WTC11 (cell line): ENCODE measurements around the gene ENPP7. TPM values are rescaled to one million over a fixed set of nuclear protein-coding genes. Genes with fewer than 3 reads are reported as not detected.
A peak's percentile ranks its signal among the peaks of the same experiment; 100 is the strongest.

Experiments
- AFF4 ChIP-seq: sonication (generic); formaldehyde crosslinking; IDR thresholded peaks from 2 replicates; pipeline ENCODE4 v1.8.1; 2023; ENCODE audit warnings: mild to moderate bottlenecking, missing genetic modification reagents, borderline replicate concordance
- ATF2 ChIP-seq: sonication (generic); formaldehyde crosslinking; IDR thresholded peaks from 2 replicates; pipeline ENCODE4 v1.8.1; 2022; ENCODE audit warnings: low read depth, missing genetic modification reagents, borderline replicate concordance
- CREB1 ChIP-seq: sonication (generic); formaldehyde crosslinking; IDR thresholded peaks from 2 replicates; pipeline ENCODE4 v1.8.0; 2023; ENCODE audit warnings: mild to moderate bottlenecking, missing genetic modification reagents
- ELF4 ChIP-seq: sonication (generic); formaldehyde crosslinking; IDR thresholded peaks from 2 replicates; pipeline ENCODE4 v1.8.1; 2022; ENCODE audit warnings: low read depth, mild to moderate bottlenecking, moderate library complexity, missing genetic modification reagents
- EMX1 ChIP-seq: fragments of 250-450 bp; sonication (Bioruptor Pico); IDR thresholded peaks from 2 replicates; pipeline ENCODE4 v1.8.0; 2021; ENCODE audit warnings: mild to moderate bottlenecking
- FOXJ3 ChIP-seq: sonication (generic); formaldehyde crosslinking; IDR thresholded peaks from 2 replicates; pipeline ENCODE4 v1.9.0; 2021; ENCODE audit warnings: missing genetic modification reagents, mild to moderate bottlenecking, borderline replicate concordance
- GABPB1 ChIP-seq: sonication (generic); formaldehyde crosslinking; IDR thresholded peaks from 2 replicates; pipeline ENCODE4 v1.8.1; 2023; ENCODE audit warnings: mild to moderate bottlenecking, missing genetic modification reagents
- GRHL2 ChIP-seq: fragments of 250-450 bp; sonication (Bioruptor Pico); IDR thresholded peaks from 2 replicates; pipeline ENCODE4 v1.8.0; 2022; ENCODE audit warnings: mild to moderate bottlenecking, moderate library complexity; ENCODE audit not compliant: insufficient replicate concordance, severe bottlenecking
- GTF2I ChIP-seq: fragments of 250-450 bp; sonication (Bioruptor Pico); conservative IDR thresholded peaks from 2 replicates; pipeline ENCODE4 v1.4.0; 2021; ENCODE audit warnings: mild to moderate bottlenecking
- IRF2 ChIP-seq: sonication (generic); formaldehyde crosslinking; IDR thresholded peaks from 2 replicates; pipeline ENCODE4 v1.8.0; 2022; ENCODE audit warnings: low read depth, missing genetic modification reagents, borderline replicate concordance
- MXD4 ChIP-seq: fragments of 250-450 bp; sonication (Bioruptor Pico); IDR thresholded peaks from 2 replicates; pipeline ENCODE4 v1.8.0; 2021; ENCODE audit warnings: mild to moderate bottlenecking, moderate library complexity, borderline replicate concordance
- NFE2L1 ChIP-seq: sonication (generic); formaldehyde crosslinking; IDR thresholded peaks from 2 replicates; pipeline ENCODE4 v1.8.1; 2023; ENCODE audit warnings: missing genetic modification reagents
- NR1H2 ChIP-seq: sonication (generic); formaldehyde crosslinking; IDR thresholded peaks from 2 replicates; pipeline ENCODE4 v1.9.0; 2021; ENCODE audit warnings: mild to moderate bottlenecking, moderate library complexity, missing genetic modification reagents
- NR3C1 ChIP-seq: sonication (generic); formaldehyde crosslinking; conservative IDR thresholded peaks from 2 replicates; pipeline ENCODE4 v1.8.1; 2023; ENCODE audit warnings: low read depth, mild to moderate bottlenecking, missing genetic modification reagents
- SOX15 ChIP-seq: fragments of 250-450 bp; sonication (Bioruptor Pico); IDR thresholded peaks from 2 replicates; pipeline ENCODE4 v1.9.0; 2021; ENCODE audit warnings: mild to moderate bottlenecking
- TEAD1 ChIP-seq: sonication (generic); formaldehyde crosslinking; IDR thresholded peaks from 2 replicates; pipeline ENCODE4 v1.8.0; 2022; ENCODE audit warnings: mild to moderate bottlenecking, missing genetic modification reagents
- ZNF138 ChIP-seq: sonication (generic); formaldehyde crosslinking; conservative IDR thresholded peaks from 2 replicates; pipeline ENCODE4 v1.8.1; 2022; ENCODE audit warnings: mild to moderate bottlenecking, moderate library complexity, missing genetic modification reagents
- ZNF219 ChIP-seq: sonication (generic); formaldehyde crosslinking; IDR thresholded peaks from 2 replicates; pipeline ENCODE4 v1.8.0; 2023; ENCODE audit warnings: missing genetic modification reagents, mild to moderate bottlenecking, borderline replicate concordance
- ZNF317 ChIP-seq: sonication (generic); formaldehyde crosslinking; IDR thresholded peaks from 2 replicates; pipeline ENCODE4 v1.8.1; 2023; ENCODE audit warnings: low read depth, mild to moderate bottlenecking, moderate library complexity, missing genetic modification reagents, borderline replicate concordance
- total RNA-seq: library from RNA; stranded (reverse); gene quantifications from 3 replicates; pipeline ENCODE4 v1.2.3, GENCODE V29; 2021
- TF ChIP-seq, protein P1 (sequence below): sonication (generic); formaldehyde crosslinking; IDR thresholded peaks from 2 replicates; pipeline ENCODE4 v1.8.1; 2023; ENCODE audit warnings: mild to moderate bottlenecking, missing genetic modification reagents, moderate library complexity
- TF ChIP-seq, protein P2 (sequence below): fragments of 200-600 bp; IDR thresholded peaks from 2 replicates; pipeline ENCODE4 v1.8.0; 2022; ENCODE audit warnings: antibody characterized with exemption
- TF ChIP-seq, protein P3 (sequence below): sonication (generic); formaldehyde crosslinking; IDR thresholded peaks from 2 replicates; pipeline ENCODE4 v1.8.1; 2022; ENCODE audit warnings: mild to moderate bottlenecking, moderate library complexity, missing genetic modification reagents
- TF ChIP-seq, protein P4 (sequence below): sonication (generic); formaldehyde crosslinking; IDR thresholded peaks from 2 replicates; pipeline ENCODE4 v1.8.0; 2023; ENCODE audit warnings: missing genetic modification reagents, mild to moderate bottlenecking, borderline replicate concordance
- TF ChIP-seq, protein P5 (sequence below): sonication (generic); formaldehyde crosslinking; IDR thresholded peaks from 2 replicates; pipeline ENCODE4 v1.8.0; 2022; ENCODE audit warnings: mild to moderate bottlenecking, missing genetic modification reagents

Gene ENPP7
- total RNA-seq, 1 experiment from 2014 or later = not detected

DNA sequence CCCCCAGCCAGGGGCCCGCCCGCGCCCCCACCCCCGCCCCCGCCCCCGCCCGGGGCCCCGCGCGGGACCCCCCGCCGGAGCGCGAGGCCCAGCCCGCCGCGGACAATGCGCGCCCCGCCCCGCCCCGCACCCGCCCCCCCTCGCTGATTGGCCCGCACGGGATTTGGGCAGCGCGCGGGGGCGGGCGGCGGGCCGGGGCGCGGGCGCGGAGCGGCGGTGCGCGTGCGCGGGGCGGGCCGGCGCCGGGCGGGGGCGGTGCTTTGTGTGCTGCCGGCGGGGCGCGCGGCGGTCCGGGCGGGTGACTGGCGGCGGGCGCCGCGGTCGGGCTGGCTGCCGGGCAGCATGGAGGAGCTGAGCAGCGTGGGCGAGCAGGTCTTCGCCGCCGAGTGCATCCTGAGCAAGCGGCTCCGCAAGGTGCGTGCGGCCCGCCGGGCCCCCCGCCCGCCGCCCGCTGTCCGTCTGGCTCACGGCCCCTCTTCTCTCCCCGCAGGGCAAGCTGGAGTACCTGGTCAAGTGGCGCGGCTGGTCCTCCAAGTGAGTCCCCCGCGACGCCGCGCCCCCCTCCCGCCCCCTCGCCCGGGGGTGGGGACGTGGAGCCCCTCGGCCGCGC is 47.3 kb downstream of the ENPP7 start, which contains the start of gene CBX2 (continued):
- TF ChIP-seq AFF4 (CRISPR knock-in tag) = no peak
- TF ChIP-seq, protein P1, sequence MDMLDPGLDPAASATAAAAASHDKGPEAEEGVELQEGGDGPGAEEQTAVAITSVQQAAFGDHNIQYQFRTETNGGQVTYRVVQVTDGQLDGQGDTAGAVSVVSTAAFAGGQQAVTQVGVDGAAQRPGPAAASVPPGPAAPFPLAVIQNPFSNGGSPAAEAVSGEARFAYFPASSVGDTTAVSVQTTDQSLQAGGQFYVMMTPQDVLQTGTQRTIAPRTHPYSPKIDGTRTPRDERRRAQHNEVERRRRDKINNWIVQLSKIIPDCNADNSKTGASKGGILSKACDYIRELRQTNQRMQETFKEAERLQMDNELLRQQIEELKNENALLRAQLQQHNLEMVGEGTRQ (CRISPR knock-in tag) = 0 out of 2 replicates have a peak, but pooled peaks have one; percentile 5
- TF ChIP-seq NFE2L1 (CRISPR knock-in tag) = 0 out of 2 replicates have a peak, but pooled peaks have one; percentile 44
- no peak for TF ChIP-seq SOX15 (CRISPR knock-in tag)
- TF ChIP-seq GTF2I (CRISPR knock-in tag) = no peak
- TF ChIP-seq ATF2 (CRISPR knock-in tag) = no peak
- TF ChIP-seq ZNF219 (CRISPR knock-in tag) = no peak; the same call in 1 of the 2 replicates
- TF ChIP-seq NR1H2 (CRISPR knock-in tag) = no peak
- 0 out of 2 replicates have a peak, but pooled peaks have one; percentile 43 for TF ChIP-seq ELF4 (CRISPR knock-in tag)
- TF ChIP-seq, protein P2, sequence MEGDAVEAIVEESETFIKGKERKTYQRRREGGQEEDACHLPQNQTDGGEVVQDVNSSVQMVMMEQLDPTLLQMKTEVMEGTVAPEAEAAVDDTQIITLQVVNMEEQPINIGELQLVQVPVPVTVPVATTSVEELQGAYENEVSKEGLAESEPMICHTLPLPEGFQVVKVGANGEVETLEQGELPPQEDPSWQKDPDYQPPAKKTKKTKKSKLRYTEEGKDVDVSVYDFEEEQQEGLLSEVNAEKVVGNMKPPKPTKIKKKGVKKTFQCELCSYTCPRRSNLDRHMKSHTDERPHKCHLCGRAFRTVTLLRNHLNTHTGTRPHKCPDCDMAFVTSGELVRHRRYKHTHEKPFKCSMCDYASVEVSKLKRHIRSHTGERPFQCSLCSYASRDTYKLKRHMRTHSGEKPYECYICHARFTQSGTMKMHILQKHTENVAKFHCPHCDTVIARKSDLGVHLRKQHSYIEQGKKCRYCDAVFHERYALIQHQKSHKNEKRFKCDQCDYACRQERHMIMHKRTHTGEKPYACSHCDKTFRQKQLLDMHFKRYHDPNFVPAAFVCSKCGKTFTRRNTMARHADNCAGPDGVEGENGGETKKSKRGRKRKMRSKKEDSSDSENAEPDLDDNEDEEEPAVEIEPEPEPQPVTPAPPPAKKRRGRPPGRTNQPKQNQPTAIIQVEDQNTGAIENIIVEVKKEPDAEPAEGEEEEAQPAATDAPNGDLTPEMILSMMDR = no peak
- TF ChIP-seq, protein P3, sequence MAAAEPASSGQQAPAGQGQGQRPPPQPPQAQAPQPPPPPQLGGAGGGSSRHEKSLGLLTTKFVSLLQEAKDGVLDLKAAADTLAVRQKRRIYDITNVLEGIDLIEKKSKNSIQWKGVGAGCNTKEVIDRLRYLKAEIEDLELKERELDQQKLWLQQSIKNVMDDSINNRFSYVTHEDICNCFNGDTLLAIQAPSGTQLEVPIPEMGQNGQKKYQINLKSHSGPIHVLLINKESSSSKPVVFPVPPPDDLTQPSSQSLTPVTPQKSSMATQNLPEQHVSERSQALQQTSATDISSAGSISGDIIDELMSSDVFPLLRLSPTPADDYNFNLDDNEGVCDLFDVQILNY (CRISPR knock-in tag) = no peak
- no peak for TF ChIP-seq FOXJ3 (CRISPR knock-in tag)
- TF ChIP-seq EMX1 (CRISPR knock-in tag) = no peak
- TF ChIP-seq CREB1 = no peak
- no peak for TF ChIP-seq ZNF317
- peak; percentile 21; the same call in 1 of the 2 replicates for TF ChIP-seq GABPB1 (CRISPR knock-in tag)
- no peak for TF ChIP-seq GRHL2 (CRISPR knock-in tag)
- TF ChIP-seq, protein P4, sequence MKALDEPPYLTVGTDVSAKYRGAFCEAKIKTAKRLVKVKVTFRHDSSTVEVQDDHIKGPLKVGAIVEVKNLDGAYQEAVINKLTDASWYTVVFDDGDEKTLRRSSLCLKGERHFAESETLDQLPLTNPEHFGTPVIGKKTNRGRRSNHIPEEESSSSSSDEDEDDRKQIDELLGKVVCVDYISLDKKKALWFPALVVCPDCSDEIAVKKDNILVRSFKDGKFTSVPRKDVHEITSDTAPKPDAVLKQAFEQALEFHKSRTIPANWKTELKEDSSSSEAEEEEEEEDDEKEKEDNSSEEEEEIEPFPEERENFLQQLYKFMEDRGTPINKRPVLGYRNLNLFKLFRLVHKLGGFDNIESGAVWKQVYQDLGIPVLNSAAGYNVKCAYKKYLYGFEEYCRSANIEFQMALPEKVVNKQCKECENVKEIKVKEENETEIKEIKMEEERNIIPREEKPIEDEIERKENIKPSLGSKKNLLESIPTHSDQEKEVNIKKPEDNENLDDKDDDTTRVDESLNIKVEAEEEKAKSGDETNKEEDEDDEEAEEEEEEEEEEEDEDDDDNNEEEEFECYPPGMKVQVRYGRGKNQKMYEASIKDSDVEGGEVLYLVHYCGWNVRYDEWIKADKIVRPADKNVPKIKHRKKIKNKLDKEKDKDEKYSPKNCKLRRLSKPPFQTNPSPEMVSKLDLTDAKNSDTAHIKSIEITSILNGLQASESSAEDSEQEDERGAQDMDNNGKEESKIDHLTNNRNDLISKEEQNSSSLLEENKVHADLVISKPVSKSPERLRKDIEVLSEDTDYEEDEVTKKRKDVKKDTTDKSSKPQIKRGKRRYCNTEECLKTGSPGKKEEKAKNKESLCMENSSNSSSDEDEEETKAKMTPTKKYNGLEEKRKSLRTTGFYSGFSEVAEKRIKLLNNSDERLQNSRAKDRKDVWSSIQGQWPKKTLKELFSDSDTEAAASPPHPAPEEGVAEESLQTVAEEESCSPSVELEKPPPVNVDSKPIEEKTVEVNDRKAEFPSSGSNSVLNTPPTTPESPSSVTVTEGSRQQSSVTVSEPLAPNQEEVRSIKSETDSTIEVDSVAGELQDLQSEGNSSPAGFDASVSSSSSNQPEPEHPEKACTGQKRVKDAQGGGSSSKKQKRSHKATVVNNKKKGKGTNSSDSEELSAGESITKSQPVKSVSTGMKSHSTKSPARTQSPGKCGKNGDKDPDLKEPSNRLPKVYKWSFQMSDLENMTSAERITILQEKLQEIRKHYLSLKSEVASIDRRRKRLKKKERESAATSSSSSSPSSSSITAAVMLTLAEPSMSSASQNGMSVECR (CRISPR knock-in tag) = no peak
- no peak for TF ChIP-seq ZNF138 (CRISPR knock-in tag)
- TF ChIP-seq, protein P5, sequence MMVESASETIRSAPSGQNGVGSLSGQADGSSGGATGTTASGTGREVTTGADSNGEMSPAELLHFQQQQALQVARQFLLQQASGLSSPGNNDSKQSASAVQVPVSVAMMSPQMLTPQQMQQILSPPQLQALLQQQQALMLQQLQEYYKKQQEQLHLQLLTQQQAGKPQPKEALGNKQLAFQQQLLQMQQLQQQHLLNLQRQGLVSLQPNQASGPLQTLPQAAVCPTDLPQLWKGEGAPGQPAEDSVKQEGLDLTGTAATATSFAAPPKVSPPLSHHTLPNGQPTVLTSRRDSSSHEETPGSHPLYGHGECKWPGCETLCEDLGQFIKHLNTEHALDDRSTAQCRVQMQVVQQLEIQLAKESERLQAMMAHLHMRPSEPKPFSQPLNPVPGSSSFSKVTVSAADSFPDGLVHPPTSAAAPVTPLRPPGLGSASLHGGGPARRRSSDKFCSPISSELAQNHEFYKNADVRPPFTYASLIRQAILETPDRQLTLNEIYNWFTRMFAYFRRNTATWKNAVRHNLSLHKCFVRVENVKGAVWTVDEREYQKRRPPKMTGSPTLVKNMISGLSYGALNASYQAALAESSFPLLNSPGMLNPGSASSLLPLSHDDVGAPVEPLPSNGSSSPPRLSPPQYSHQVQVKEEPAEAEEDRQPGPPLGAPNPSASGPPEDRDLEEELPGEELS (CRISPR knock-in tag) = no peak
- TF ChIP-seq IRF2 (CRISPR knock-in tag) = no peak
- no peak for TF ChIP-seq TEAD1 (CRISPR knock-in tag)
- TF ChIP-seq MXD4 = no peak
- no peak; the same call in 1 of the 2 replicates for TF ChIP-seq NR3C1 (CRISPR knock-in tag)
